MCF 10A (cell line): ENCODE measurements around the gene ZNF154. TPM values are rescaled to one million over a fixed set of nuclear protein-coding genes. Genes with fewer than 3 reads are reported as not detected.
A peak's percentile ranks its signal among the peaks of the same experiment; 100 is the strongest.

Experiments used
- BruUV-seq: library from RNA; stranded (reverse); fragments of 400-500 nt; replicated peaks from 2 replicates; lab custom pipeline; 2021; lab: Mats Ljungman, UMichigan
- CTCF ChIA-PET: fragments of 300-600 bp; sonication (Branson Sonifier 250); formaldehyde crosslinking; extraction: SDS; loops from one replicate; lab custom pipeline; 2021; ENCODE audit warnings: antibody characterized with exemption, inconsistent platforms; lab: Yijun Ruan, JAX
- POLR2A ChIA-PET: fragments of 300-600, 350-650 bp; sonication (Branson Sonifier 250); formaldehyde crosslinking; extraction: SDS; loops from one replicate; lab custom pipeline; 2020; ENCODE audit warnings: antibody characterized with exemption, inconsistent platforms; lab: Yijun Ruan, JAX
- DNase-seq: peaks from one replicate; pipeline ENCODE4 v3.0.0-alpha.2; 2018; ENCODE audit not compliant: unreplicated experiment
- H3K27ac Mint-ChIP-seq: one replicate; pipeline ENCODE4 v1.8.0; 2022; ENCODE audit warnings: mild to moderate bottlenecking, low read depth, mixed read lengths; ENCODE audit not compliant: unreplicated experiment
- H3K27me3 Mint-ChIP-seq: one replicate; pipeline ENCODE4 v1.8.0; 2022; ENCODE audit warnings: mixed read lengths; ENCODE audit not compliant: insufficient read depth, unreplicated experiment
- H3K36me3 Mint-ChIP-seq: one replicate; pipeline ENCODE4 v1.8.0; 2022; ENCODE audit warnings: mild to moderate bottlenecking, moderate library complexity, mixed read lengths; ENCODE audit not compliant: insufficient read depth, unreplicated experiment
- H3K4me1 Mint-ChIP-seq: one replicate; pipeline ENCODE4 v1.8.0; 2022; ENCODE audit warnings: mixed read lengths; ENCODE audit not compliant: insufficient read depth, unreplicated experiment
- H3K4me3 Mint-ChIP-seq: one replicate; pipeline ENCODE4 v1.8.0; 2022; ENCODE audit warnings: mild to moderate bottlenecking, moderate library complexity, mixed read lengths; ENCODE audit not compliant: unreplicated experiment
- H3K9me3 Mint-ChIP-seq: one replicate; pipeline ENCODE4 v1.8.0; 2022; ENCODE audit warnings: mixed read lengths; ENCODE audit not compliant: unreplicated experiment
- intact Hi-C: fragments of 100-400 bp; cut with micrococcal nuclease; formaldehyde crosslinking; loops from 2 replicates; pipeline ENCODE4 v1.14.1; 2022
- total RNA-seq: library from RNA; stranded (reverse); gene quantifications from 2 replicates; pipeline ENCODE4 v1.2.3, GENCODE V29; 2022
- TF ChIP-seq, protein P1 (sequence below): fragments of 200-600 bp; IDR thresholded peaks from one replicate; pipeline ENCODE4 v1.8.0; 2022; ENCODE audit warnings: antibody characterized with exemption, mild to moderate bottlenecking; ENCODE audit not compliant: unreplicated experiment

ZNF154 gene
- total RNA-seq, 1 experiment from 2014 or later: not detected

- CTCF ChIA-PET: interaction anchor here (0.6 kb wide), 1 partner anchor 186 kb away, joined by 3 read pairs; no protein-coding TSS in a partner anchor
- H3K27me3 Mint-ChIP-seq: peaks cover 14% of the 10 kb centered on the region
Measured at GRCh38 chr19:57665261-57665806, 43.7 kb downstream of the ZNF154 start.

DNA sequence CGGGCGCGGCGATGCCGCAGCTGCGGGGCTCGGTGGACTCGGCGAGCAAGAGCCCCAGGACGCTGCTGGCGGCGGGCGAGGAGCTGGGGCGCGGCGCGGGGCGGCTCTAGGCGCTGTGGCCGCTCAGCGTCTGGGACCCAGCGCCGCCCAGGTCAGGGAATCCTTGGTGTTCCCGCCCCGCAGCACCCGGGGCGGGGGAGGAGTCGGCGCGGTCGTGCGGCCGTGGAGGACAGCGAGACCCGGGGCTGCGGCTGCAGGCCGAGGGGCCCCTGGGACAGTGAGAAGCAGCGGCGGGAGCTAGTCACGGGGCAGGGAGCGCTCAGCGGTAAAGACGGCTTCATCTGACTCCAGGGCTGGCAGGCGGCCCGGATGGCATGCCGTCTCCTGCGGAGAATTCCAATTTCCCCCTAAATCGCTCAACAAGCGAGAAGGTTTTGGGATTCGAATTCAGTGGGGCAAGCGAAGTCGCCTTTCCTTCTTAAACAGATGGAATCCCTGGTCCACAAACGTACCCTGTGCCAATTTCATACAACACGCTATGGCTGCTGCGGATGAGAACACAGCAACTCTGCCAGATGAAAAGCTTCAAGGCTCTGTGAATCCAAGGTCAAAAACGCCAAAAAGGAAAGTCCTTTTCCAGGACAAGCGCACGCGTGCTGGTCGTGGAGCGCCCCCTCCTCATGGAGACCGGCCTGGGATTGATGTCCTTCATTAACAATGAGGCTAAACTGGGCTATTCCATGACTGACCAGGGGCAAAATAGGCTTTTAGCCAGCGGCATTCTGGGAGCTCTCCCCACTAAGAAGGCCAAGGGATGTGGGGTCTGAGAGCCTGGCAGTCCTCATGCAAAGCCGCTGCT lies 44.5 kb downstream of the ZNF154 start:
- CTCF ChIA-PET: interaction anchor here (2.3 kb wide), 1 partner anchor 13 kb away, joined by 8 read pairs; no protein-coding TSS in a partner anchor
- no peaks in the 10 kb centered on the region for H3K9me3 Mint-ChIP-seq
- POLR2A ChIA-PET: interaction anchor here (0.5 to 2.3 kb wide), 7 partner anchors 10 to 241 kb away, joined by 3 to 8 read pairs (median 3); partner anchors contain the start of genes ZNF211 and ZNF551
- H3K4me3 Mint-ChIP-seq: peak overlapping the region; percentile 91
- BruUV-seq: no TSS peak
- H3K27me3 Mint-ChIP-seq: peaks cover 22% of the 10 kb centered on the region
- peak overlapping the region; percentile 70 for H3K27ac Mint-ChIP-seq
- H3K36me3 Mint-ChIP-seq: no peaks in the 10 kb centered on the region
- peaks cover 5% of the 10 kb centered on the region for H3K4me1 Mint-ChIP-seq
- TF ChIP-seq, protein P1, sequence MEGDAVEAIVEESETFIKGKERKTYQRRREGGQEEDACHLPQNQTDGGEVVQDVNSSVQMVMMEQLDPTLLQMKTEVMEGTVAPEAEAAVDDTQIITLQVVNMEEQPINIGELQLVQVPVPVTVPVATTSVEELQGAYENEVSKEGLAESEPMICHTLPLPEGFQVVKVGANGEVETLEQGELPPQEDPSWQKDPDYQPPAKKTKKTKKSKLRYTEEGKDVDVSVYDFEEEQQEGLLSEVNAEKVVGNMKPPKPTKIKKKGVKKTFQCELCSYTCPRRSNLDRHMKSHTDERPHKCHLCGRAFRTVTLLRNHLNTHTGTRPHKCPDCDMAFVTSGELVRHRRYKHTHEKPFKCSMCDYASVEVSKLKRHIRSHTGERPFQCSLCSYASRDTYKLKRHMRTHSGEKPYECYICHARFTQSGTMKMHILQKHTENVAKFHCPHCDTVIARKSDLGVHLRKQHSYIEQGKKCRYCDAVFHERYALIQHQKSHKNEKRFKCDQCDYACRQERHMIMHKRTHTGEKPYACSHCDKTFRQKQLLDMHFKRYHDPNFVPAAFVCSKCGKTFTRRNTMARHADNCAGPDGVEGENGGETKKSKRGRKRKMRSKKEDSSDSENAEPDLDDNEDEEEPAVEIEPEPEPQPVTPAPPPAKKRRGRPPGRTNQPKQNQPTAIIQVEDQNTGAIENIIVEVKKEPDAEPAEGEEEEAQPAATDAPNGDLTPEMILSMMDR: no peak
- intact Hi-C loops: no loop called here
- peak; percentile 46 for DNase-seq

More at GRCh38 chr19:57665261-57665806, 43.7 kb downstream of the ZNF154 start:
- POLR2A ChIA-PET: interaction anchor here (0.5 to 2.3 kb wide), 4 partner anchors 9 to 242 kb away, joined by 3 to 8 read pairs (median 4); partner anchors contain the start of gene ZNF551
- no TSS peak for BruUV-seq
- no peak for DNase-seq
- TF ChIP-seq, protein P1: no peak
- intact Hi-C loops: no loop called here
- Mint-ChIP-seq H3K36me3 (no peaks in the 10 kb centered on the region), H3K27ac (no peak overlapping the region), H3K4me1 (peaks cover 5% of the 10 kb centered on the region), H3K9me3 (no peaks in the 10 kb centered on the region), H3K4me3 (no peak overlapping the region)

GRCh38 chr19:57656346-57656745 lies 52.7 kb downstream of the ZNF154 start:
- peaks cover 24% of the 10 kb centered on the region for H3K27me3 Mint-ChIP-seq
- no peaks in the 10 kb centered on the region for H3K4me1 Mint-ChIP-seq
- CTCF ChIA-PET: interaction anchor here (0.8 kb wide), 1 partner anchor 56 kb away, joined by 3 read pairs; no protein-coding TSS in a partner anchor
- peaks cover 4% of the 10 kb centered on the region for H3K36me3 Mint-ChIP-seq
- no peak overlapping the region for H3K4me3 Mint-ChIP-seq
- no peak overlapping the region for H3K27ac Mint-ChIP-seq
- TF ChIP-seq, protein P1: no peak
- intact Hi-C loops: no loop called here
- H3K9me3 Mint-ChIP-seq: peaks cover 44% of the 10 kb centered on the region
- POLR2A ChIA-PET: interaction anchor here (0.7 to 1.2 kb wide), 2 partner anchors 9 to 10 kb away, joined by 3 read pairs; no protein-coding TSS in a partner anchor
- no peak for DNase-seq
- no TSS peak for BruUV-seq

DNA sequence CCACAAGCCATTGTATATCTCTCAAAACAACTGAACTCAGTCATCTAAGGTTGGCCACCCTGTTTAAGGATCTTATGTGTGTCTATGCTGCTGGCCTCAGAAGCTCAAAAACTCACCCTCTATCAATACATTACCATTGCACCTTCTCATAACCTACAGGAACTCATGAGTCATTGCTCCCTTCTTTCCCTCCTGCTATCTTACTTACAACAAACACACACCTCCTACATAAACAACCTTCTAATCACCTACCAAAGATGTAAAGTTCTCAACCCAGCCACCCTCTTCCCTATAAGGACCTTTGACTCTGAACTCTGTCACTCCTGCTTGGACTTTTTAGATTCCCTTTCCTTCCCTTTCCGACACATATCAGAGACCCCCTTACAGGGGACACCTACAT lies 53.6 kb downstream of the ZNF154 start:
- TF ChIP-seq, protein P1: no peak
- peaks cover 45% of the 10 kb centered on the region for H3K9me3 Mint-ChIP-seq
- H3K36me3 Mint-ChIP-seq: peaks cover 5% of the 10 kb centered on the region
- CTCF ChIA-PET: no interaction called here
- DNase-seq: no peak
- no peak overlapping the region for H3K4me3 Mint-ChIP-seq
- no TSS peak for BruUV-seq
- no peaks in the 10 kb centered on the region for H3K4me1 Mint-ChIP-seq
- intact Hi-C loops: no loop called here
- POLR2A ChIA-PET: interaction anchor here (0.6 to 1.2 kb wide), 3 partner anchors 8 to 184 kb away, joined by 3 to 4 read pairs (median 3); partner anchors contain the start of gene ZNF134
- H3K27me3 Mint-ChIP-seq: peaks cover 15% of the 10 kb centered on the region
- H3K27ac Mint-ChIP-seq: no peak overlapping the region
